Medulla oblongata (tissue), 1 donor: ENCODE measurements around the gene ALKAL2.
A peak's percentile ranks its signal among the peaks of the same experiment; 100 is the strongest.

Experiments used
- DNase-seq: peaks from one replicate; pipeline ENCODE4 v3.0.0-alpha.2; 2015; ENCODE audit errors: extremely low spot score

The ALKAL2 gene

DNA sequence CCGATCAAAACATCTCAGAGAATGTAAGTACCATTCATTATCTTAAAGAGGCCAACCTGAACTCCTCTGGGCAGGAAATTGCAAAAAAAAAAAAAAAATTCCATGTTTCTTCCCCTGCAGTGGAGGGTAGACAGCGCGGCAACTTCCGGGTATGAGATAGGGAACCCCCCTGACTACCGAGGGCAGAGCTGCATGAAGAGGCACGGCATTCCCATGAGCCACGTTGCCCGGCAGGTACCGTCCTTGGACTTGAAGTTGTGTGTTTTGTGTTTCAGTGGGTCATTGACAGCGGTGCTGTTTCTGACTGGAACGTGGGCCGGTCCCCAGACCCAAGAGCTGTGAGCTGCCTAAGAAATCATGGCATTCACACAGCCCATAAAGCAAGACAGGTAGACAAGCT is 16.0 kb downstream of the ALKAL2 start:
- DNase-seq, result no peak

GRCh38 chr2:270861-271260 is 17.0 kb downstream of the ALKAL2 start:
- no peak for DNase-seq

DNA sequence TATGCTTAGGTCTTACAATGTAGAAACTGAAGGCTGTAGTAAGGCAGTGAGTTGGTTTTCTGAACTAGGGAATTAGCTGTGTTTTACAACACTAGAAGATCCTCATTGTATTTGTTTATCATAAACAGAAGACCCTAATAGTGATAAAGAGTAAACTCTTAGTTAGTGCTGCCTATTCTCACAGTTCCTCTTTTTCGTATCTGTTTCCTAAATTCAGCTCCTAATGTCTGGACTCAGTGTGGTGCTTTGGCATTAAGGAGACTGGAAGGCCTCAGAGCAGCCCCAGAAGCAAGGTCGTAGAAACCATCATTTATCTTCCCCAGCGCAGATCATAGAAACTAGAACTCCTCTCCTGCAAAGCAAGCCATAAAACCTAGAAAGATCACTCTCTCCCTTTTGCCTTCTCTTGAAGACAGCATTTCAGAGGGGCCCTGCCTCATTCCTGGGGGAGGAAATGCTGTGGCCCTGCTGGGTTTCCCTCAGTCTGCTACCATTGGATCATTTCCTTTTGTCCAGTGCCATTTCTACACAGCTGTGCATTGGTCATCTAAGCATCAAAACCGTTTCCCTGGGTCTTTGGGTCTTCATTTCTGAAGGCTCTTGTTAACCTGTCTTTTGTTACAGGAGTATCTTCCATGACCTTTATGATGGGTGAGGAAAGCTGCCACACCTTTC is 18.4 kb downstream of the ALKAL2 start:
- DNase-seq, result no peak

- no peak for DNase-seq
Observed at GRCh38 chr2:268323-268722, 19.6 kb downstream of the ALKAL2 start.

- peak; percentile 95 for DNase-seq
Observed at GRCh38 chr2:264493-265468, 23.1 kb downstream of the ALKAL2 start, which contains the start of gene ACP1. TSS of gene ACP1 (plus strand) at chr2:264947. CDS start at chr2:264965, 18 bp downstream.

DNA sequence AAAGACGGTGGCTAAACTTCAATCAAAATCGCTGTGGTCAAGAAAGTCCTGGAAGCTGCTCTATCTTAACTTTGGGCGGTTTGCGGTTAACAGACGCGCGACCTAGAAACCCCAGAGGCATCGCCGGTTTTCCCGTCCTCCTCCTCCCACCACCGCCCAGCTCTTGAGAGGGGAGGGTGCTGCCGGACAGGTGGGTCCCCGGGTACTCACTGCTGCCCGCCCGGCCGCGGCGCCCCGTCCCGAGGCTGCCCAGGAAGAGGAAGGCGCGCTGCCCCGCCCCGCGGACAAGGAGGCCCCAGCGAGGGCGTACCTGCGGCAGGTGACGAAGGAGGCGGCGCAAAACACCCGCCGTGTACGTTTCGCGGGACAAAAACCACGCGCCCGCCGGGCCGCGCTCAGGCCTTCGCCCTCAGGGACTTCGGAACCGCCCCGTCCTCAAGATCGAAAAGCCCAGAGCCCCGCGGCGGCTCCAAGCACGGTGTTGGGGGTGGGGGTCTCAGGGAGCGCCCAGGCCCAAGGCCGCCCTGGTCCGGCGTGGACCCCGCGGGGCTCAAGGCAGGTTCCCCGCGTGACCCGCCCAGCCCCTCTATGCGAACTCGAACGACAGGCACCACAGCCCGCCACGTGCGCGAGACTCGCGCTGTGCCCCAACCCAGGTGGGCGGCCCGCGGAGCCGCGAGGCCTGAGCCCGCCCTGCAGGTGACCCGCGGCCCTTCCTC is 24.0 kb downstream of the ALKAL2 start, which contains the start of gene SH3YL1:
Gene SH3YL1 (minus strand): TSS at position 259 of the 719 bp plus-strand sequence. CDS start 48 bp downstream, at position 211.
- DNase-seq, result no peak

DNA sequence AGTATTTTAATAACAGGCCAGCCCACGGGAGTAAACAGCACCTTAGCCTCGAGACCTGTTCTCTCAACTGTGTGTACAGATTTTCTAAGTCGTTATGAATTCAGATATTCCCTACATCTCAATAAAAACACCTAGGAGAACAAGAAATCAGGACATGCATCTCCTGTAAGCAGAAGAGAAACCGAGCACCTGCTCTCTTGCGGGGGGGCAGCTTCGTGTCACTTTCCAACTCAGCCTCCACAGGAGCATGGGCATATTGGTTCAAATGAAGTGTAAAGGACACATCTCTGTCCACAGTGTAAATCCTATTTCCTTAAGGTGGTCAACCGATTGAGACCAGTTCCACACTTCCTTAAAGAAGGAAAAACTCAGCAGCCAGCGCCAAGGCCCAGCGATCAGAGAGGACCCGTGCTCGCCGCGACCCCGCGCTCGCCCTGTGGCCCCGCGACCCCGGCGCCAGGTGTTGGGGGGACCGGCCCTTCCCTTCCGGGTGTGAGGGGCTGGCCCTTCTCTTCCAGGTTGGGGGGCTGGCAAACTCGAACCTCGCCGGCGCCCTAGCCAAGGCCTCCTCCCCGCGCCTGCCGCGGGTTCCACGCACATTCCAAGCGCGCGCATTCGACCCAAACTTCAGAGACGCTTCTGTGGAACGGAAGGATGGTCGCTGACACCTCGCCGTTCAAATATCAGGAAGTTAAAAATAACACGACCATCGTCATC is 24.7 kb downstream of the ALKAL2 start:
- no peak for DNase-seq

DNA sequence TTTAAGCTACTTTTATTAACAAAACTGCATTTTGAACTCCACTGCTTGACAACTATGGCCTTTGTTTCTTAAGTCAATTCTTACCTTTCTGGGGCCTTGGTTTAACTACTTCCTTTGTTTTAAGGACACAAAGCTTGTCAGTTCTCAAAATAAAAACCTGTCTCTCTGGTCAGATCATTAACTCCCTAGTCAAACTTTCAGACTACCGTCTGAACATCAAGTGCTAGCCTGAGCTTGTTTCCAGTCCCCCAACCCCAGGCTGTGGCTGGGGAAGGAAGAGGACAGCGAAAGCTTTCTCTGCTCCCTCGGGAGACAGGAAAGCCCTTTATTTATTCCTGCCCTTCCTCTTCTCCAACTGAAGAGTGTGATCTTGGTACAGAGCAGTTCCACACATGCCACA is 25.8 kb downstream of the ALKAL2 start:
- DNase-seq, result no peak

GRCh38 chr2:260507-261161 is 27.3 kb downstream of the ALKAL2 start:
- peak; percentile 59 for DNase-seq

DNA sequence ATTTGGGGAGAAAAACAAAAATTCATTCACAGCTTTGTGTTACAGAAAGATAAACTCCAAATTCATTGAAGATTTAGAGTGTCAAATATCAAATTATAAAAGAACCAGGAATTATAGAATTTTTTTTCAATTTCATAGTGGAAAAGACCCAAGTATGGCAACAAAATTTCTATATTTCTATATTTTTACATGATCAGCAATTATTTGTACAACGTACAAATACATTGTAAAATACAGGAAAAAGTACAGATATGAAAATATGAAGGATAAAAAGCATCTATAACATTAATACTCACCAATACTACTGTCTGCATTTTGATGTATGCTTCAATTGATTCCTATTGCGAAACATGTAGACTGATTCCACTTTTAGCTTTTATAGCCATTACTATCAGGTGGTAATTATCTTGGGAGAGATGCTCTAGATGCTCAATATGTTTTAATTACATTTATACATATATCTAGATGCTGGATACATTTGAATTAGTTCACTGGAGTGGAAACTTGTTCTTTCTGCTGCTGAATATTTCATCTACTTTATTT is 28.0 kb downstream of the ALKAL2 start:
- DNase-seq, result no peak

- no peak for DNase-seq
Observed at GRCh38 chr2:258933-259332, 29.0 kb downstream of the ALKAL2 start.

DNA sequence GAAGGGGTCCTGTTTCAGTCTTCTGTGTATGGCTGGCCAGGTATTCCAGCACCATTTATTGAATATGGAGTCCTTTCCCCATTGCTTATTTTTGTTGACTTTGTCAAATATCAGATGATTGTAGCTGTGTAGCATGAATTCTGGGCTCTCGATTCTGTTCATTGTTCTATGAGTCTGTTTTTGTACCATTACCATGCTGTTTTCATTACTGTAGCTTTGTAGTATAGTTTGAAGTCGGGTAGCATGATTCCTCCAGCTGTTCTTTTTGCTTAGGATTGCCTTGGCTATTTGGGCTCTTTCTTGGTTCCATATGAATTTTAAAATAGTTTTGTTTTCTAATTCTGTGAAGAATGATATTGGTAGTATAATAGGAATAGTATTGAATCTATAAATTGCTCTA is 30.0 kb downstream of the ALKAL2 start:
- no peak for DNase-seq

- DNase-seq, result no peak
Observed at GRCh38 chr2:257429-257828, 30.5 kb downstream of the ALKAL2 start.

DNA sequence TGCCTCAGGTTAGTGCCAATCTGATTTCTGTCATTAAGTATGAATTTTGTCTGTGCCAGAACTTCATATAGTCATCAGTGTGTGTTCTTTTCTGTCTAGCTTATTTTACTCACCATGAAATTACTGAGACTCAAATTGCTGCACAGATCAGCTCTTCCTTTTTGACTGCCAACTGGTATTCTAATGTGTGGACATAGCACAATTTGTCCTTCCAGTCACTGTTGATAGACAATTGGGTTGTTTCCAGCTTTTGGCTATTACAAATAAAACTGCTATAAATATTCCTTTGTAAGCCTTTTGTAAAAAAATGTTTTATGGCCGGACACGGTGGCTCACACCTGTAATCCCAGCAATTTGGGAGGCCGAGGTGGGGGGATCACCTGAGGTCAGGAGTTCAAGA is 31.8 kb downstream of the ALKAL2 start:
- DNase-seq, result no peak

DNA sequence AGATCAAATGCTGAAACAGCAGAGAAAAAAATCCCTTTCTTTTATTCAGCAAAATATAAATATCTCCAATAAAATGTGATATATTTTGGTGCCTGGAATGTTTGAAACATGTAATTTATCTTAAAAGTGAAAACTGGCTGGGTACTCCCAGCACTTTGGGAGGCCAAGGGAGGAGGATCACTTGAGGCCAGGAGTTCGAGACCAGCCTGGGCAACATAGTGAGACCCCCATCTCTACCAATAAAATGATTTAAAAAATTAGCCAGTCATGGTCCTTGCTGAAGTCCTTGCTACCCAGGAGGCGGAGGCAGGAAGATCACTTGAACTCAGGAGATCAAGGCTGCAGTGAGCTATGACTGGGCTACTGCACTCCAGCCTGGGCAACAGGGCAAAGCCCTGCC is 32.7 kb downstream of the ALKAL2 start:
- DNase-seq, result no peak

DNA sequence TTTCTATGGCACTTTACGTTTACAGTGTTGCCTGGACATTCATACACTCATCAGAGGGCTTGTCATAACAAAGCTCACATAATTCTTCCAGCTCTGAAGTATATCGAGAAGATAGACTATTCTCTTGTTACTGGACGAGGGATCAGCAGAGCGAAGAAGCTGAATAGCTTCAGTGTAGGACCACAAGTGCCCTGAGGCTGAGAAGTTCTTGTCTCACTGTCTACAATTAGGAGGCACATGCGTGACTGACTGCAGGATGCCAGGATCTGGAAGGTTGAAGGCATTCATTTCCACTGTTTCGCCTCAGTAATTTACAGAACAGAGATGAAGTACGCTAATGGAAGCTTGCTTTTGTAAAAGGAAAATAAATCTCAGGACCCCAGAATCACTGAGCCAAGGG is 33.6 kb downstream of the ALKAL2 start:
- DNase-seq, result no peak

DNA sequence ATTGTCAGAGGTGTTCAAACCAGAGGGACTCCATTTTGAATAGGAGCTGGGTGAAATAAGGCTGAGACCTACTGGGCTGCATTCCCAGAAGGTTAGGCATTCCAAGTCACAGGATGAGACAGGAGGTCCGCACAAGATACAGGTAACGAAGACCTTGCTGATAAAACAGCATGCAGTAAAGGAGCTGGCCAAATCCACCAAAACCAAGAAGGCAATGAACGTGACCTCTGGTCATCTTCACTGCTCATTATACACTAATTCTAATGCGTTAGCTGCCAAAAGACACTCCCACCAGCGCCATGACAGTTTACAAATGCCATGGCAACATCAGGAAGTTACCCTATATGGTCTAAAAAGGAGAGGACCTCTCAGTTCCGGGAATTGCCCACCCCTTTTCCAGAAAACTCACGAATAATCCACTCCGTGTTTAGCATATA is 34.7 kb downstream of the ALKAL2 start:
- no peak for DNase-seq

DNA sequence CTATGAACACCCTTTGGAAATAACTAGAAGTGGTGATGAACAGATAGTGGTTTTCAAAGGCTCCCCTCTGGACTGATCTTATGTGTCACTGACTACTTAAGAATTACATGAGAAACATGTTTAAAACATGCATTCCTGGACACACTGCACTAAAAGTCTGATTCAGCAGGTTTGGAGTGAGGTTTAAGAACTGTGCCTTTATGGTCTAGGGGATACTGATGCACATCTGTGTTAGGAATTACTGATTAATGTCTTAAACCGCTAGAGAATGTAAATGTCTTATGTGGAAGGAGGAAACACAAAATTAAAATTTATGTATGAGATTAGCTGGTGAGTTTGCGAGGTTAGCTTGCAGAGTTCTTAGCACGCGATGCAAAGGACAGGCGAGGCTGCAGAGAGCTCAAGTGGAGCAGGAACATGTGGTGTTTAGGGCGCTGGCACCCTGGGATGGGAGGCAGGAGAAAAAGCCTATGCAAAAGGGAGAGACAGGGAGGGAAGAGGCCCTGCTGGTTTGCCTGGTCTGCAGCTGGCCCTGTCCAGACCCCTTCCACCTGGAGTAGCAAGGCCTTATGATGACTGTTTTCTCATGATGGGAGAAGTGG is 35.8 kb downstream of the ALKAL2 start:
- no peak for DNase-seq

GRCh38 chr2:249538-250042 is 38.3 kb downstream of the ALKAL2 start:
- DNase-seq, result no peak

DNA sequence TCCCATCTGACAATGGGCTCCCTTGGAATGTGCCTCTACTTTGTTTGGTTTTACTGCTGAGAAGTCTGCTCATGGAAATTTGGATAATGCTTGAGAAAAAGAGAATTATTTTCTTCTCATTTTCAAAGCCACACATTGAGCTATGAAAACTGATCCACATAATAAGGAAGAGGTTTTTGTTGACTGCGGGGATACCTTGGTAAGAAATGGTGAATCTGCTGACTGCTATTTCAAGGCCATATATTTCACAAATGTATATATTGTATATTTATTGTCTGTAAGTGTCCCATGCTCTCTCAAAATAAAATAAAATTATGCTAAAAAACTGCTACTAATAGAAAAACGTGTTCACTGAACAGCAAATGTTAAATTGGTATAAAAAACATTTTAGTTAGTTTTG is 39.2 kb downstream of the ALKAL2 start:
- no peak for DNase-seq
